ENCODE results near the gene LEF1.
A peak's percentile ranks its signal among the peaks of the same experiment; 100 is the strongest.
"Not testable (repeated sequence)": the region's sequence is repeated elsewhere in the genome, so short reads cannot be mapped to it uniquely, and the experiment has no call there.

The LEF1 gene

GRCh38 chr4:108033348-108033747 lies 135.4 kb downstream of the LEF1 start:
- no peak for DNase-seq (ENCODE audit: low read depth)

GRCh38 chr4:108031427-108032083 lies 137.2 kb downstream of the LEF1 start:
- no peak for DNase-seq (ENCODE audit: low read depth)

- peak; percentile 38 for DNase-seq (ENCODE audit: low read depth)
Observed at GRCh38 chr4:108030332-108030731, 138.4 kb downstream of the LEF1 start.

- DNase-seq (ENCODE audit: low read depth): no peak
Observed at GRCh38 chr4:108029731-108030130, 139.0 kb downstream of the LEF1 start.

- DNase-seq (ENCODE audit: low read depth): peak; percentile 17
Observed at GRCh38 chr4:108029016-108029720, 139.6 kb downstream of the LEF1 start.

GRCh38 chr4:108024878-108025165 lies 143.9 kb downstream of the LEF1 start:
- no peak for DNase-seq (ENCODE audit: low read depth)

GRCh38 chr4:108024085-108024877 lies 144.5 kb downstream of the LEF1 start:
- DNase-seq (ENCODE audit: low read depth): no peak

- no peak for DNase-seq (ENCODE audit: low read depth)
Observed at GRCh38 chr4:108018884-108019187, 149.9 kb downstream of the LEF1 start.

- peak; percentile 69 for DNase-seq (ENCODE audit: low read depth)
Observed at GRCh38 chr4:108018040-108018883, 150.5 kb downstream of the LEF1 start.

GRCh38 chr4:108013955-108014354 lies 154.8 kb downstream of the LEF1 start:
- DNase-seq (ENCODE audit: low read depth): no peak

- no peak for DNase-seq (ENCODE audit: low read depth)
Observed at GRCh38 chr4:108013327-108013726, 155.4 kb downstream of the LEF1 start.

- not testable (repeated sequence) for DNase-seq (ENCODE audit: low read depth)
Observed at GRCh38 chr4:108012382-108012781, 156.3 kb downstream of the LEF1 start.

- DNase-seq (ENCODE audit: low read depth): no peak
Observed at GRCh38 chr4:108010167-108010566, 158.6 kb downstream of the LEF1 start.

- no peak for DNase-seq (ENCODE audit: low read depth)
Observed at GRCh38 chr4:108008721-108009120, 160.0 kb downstream of the LEF1 start.

- DNase-seq (ENCODE audit: low read depth): no peak
Observed at GRCh38 chr4:108007984-108008383, 160.7 kb downstream of the LEF1 start.

- DNase-seq (ENCODE audit: low read depth): no peak
Observed at GRCh38 chr4:108006361-108006760, 162.4 kb downstream of the LEF1 start.

GRCh38 chr4:108005807-108006206 lies 162.9 kb downstream of the LEF1 start:
- DNase-seq (ENCODE audit: low read depth): no peak

GRCh38 chr4:108004646-108005045 lies 164.1 kb downstream of the LEF1 start:
- no peak for DNase-seq (ENCODE audit: low read depth)

GRCh38 chr4:108003982-108004515 lies 164.7 kb downstream of the LEF1 start:
- DNase-seq (ENCODE audit: low read depth): no peak

- DNase-seq (ENCODE audit: low read depth): no peak
Observed at GRCh38 chr4:108001540-108002135, 167.1 kb downstream of the LEF1 start.

- DNase-seq (ENCODE audit: low read depth): no peak
Observed at GRCh38 chr4:107999932-108000539, 168.7 kb downstream of the LEF1 start.
